GM19452 (cell line): Measurements from ENCODE around the gene TRAPPC5.

Source experiments
- ATAC-seq: cut with Tn5 transposase; IDR thresholded peaks from one replicate; pipeline ENCODE4 v1.9.1; 2021; ENCODE audit not compliant: unreplicated experiment

The TRAPPC5 gene

DNA sequence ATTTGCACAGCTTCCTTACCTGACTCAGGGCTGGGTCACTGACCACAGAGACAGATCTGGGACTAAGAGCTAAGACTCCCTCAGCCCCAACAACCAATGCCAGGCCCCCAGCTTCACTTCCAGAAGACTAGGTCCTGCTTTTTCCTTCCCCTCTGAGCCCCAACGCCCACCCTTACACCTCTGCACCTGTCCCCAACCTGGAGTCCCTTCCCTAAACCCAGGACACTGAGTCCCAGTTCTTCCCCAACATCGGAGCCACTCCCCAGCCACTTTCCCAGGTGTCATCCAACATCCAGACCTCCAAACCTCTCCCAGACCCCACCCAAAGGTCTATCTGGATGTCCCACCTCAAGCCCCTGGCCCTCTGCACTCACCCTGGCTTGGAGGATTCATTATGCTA, 18.4 kb downstream of the TRAPPC5 start:
- ATAC-seq = no peak

- ATAC-seq = no peak
Measured at GRCh38 chr19:7699417-7700401, 19.1 kb downstream of the TRAPPC5 start.

GRCh38 chr19:7701049-7701653, 20.5 kb downstream of the TRAPPC5 start:
- ATAC-seq = no peak

- peak; percentile 48 for ATAC-seq
Measured at GRCh38 chr19:7701654-7702457, 21.2 kb downstream of the TRAPPC5 start, which contains the start of gene FCER2. Gene FCER2, minus strand, starts transcription at chr19:7702131. Its CDS starts 2,371 bp downstream, at chr19:7699760.

DNA sequence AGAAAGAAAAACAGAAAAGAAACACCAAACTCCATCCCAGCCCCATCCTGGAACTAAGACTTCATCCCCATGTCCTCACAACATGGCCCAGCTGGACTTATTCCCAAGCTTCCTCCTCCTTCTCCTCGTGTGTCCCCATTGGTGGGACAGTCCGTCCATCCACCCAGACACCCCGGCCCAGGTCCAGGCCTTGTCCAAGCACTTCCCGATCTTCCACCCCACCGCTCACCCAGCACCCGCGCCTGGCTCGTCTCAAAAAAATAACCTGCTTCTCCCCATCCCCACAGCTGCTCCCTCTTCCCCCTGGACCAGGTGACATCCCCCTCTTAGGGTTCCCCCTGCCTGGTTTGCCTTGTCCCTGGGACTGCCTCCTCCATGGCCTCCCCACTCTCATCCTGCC, 22.7 kb downstream of the TRAPPC5 start:
- no peak for ATAC-seq

DNA sequence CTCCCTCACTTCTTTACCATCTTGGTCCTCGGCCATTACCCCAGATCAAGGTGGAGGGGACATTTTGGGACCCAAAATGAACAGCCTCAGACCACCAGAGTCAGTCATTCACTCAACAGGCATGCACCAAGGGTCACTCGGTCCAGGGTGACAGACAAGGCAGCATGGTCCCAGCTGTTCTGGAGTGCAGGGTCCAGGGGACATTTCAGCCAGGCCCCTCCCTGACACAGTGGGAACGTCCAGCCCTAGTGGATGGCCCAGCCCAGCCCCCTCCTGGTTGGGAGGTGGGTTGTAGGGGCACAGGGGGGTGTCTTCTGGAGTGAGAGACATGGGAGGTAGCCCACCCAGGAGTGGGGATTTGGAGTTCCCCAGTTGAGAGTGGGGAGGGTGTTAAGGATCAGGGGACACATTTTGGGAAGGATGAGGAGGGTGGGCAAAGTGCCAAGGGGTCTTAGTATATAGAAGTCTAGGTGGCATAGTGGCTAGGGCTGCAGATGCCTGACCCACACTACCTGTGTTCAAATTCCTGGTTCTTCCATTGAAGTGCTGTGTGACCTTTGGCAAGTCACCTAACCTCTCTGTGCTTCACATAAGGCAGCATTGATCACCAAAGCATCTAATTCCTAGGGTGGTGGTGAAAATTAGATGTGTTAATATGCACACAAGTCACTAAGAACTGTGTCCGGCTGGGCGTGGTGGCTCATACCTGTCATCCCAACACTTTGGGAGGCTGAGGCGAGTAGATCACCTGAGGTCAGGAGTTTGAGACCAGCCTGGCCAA, 23.8 kb downstream of the TRAPPC5 start:
- no peak for ATAC-seq

DNA sequence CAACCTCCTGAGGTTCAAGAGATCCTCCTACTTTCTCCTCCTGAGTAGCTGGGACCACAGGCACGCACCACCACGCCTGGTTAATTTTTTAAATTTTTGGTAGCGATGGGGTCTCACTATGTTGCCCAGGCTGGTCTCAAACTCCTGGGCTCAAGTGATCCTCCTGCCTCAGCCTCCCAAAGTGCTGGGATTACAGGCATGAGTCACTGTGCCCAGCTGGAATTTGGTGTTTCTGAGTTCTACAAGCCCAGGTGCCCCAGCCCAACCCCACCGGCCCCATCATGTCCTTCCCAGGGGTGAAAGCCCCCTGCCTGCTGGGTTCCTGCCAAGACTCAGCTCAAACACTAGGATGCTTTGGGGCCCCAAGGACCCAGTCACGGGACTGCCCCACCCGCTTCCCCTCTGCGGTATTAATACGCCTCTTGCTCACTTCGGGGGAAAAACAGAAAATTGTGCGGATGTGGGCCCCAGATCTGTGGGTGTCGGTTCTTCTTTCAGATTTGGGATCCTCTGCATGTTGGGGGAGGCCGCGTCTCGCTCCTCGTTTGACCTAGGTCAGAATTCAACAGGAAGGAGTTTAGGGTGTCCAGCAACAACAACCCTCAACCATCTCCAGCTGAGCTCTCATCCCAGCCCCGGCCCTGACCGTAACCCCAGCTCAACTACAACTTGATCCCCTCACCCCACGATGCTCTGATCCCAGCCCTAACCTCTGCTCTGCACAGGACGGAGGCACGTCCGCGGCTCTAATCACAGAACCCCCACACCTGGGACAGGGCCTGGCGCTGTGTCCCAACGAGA, 25.0 kb downstream of the TRAPPC5 start:
- ATAC-seq = peak; percentile 51

GRCh38 chr19:7706188-7706954, 25.7 kb downstream of the TRAPPC5 start:
- no peak for ATAC-seq

DNA sequence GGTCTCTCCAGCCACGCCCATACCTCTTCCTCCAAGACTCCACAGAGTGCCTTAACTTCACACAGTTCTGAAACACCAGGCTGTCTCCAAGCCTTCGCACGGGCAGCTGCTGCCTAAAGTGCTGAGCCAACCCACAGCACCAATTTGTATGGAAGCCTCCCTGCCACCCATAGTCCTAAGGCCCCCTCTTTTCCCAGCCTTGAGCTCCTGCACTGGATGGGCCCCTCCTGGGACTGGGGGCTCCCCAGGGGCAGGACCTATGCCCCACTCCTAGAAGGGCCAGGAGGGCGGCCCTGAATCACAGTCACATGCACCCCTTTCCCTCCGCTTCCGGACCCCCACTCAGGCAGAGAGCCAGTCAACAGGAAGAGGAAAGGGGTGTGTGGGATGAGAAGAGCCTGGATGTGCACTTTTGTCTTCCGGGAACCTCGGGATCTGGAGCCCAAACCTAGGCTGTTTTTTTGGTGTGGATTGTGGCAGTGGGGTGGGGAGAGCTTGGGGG, 26.4 kb downstream of the TRAPPC5 start:
- no peak for ATAC-seq

GRCh38 chr19:7709932-7710460, 29.4 kb downstream of the TRAPPC5 start:
- no peak for ATAC-seq

DNA sequence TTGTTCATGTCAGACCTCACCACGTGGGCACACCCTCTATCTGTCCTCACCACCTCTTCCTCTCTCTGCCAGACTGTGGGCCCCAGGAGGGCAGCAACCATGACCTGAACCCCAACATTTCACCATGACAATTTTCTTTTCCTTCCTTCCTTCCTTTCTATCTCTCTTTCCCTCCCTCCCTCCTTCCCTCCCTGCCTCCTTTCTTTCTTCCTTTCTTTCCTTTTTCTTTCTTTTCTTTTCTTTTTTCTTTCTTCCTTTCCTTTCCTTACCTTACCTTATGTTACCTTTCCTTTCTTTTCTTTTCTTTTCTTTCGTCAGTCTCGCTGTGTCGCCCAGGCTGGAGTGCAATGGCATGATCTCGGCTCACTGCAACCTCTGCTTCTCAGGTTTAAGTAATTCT, 30.0 kb downstream of the TRAPPC5 start:
- no peak for ATAC-seq

- no peak for ATAC-seq
Measured at GRCh38 chr19:7715671-7716070, 35.0 kb downstream of the TRAPPC5 start.

DNA sequence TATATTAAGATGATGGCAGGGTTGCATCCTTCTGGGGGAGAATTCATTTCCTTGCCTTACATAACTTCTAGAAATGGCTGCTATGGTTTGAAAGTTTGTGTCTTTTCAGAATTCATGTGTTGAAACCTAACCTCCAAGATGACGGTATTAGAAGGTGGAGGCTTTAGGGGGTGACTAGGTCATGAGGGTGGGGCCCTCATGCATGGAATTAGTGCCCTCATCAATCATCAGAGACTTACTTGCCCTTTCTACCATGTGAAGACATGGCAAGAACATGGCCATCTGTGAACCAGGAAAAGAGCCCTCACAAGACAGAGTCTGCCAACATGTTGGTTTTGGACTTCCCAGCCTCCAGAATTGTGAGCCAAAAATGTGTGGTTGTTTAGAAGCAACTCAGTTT, 36.1 kb downstream of the TRAPPC5 start:
- ATAC-seq = no peak

DNA sequence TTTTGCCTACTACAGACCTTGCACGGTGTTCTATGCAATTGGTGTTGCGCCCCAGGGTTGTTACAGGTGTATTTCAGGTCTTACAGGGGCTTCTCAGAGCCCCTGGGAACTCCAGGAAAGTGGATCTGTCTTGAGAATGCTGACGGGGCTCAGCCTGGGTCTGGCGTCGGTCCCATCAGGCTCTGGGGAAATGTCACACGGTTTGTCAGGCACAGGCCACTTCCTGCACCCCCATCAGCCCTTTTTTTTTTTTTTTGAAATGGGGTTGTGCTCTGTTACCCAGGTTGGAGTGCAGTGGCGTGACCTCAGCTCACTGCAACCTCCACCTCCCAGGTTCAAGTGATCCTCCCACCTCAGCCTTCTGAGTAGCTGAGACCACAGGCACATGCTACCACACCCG, 38.0 kb downstream of the TRAPPC5 start:
- ATAC-seq = no peak

- no peak for ATAC-seq
Measured at GRCh38 chr19:7720351-7720750, 39.7 kb downstream of the TRAPPC5 start.

DNA sequence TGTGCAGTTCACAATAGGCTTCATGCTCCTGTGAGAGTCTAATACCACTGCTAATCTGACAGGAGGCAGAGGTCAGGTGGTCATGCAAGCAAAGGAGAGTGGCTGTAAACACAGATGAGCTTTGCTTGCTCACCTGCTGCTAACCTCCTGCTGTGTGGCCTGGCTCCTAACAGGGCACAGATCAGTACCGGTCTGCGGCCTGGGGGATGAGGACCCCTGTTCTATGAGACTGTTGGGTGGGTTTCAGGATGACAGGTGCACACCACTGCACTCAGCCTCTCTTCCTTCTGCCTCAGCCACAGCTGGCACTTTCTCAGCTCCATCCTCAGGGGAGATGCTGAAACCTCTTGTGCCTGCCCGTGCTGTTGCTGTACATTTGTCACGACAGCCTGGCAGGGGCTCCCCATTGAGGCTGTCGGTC, 41.6 kb downstream of the TRAPPC5 start:
- no peak for ATAC-seq

GRCh38 chr19:7725791-7726190, 45.2 kb downstream of the TRAPPC5 start:
- no peak for ATAC-seq

DNA sequence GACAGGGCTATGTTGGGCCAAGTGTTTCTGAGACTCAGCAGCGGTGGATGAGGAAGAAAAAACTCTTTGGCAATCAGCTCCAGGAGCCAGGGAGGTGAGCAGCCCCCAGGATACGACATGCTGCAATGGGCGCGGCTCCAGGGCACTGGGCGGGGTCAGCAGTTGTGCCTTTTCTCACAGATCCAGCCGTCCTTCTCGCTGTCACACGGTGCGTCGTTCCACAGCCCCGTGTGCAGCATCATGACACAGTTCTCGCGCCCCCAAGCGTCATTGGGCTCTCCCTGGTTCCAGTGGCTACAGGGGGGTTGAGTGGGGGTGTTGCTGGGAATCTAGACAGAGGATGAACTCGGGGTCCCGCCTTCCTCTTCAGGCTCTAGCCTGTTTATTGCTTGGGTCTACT, 48.6 kb downstream of the TRAPPC5 start:
- no peak for ATAC-seq
